NCI-H1930 (cell line): ENCODE measurements around the gene P2RY12.

Source experiments
- DNase-seq, 2 experiments: peaks; one replicate each; lab custom pipeline; 2025; lab: John Stamatoyannopoulos, UW

The P2RY12 gene

DNA sequence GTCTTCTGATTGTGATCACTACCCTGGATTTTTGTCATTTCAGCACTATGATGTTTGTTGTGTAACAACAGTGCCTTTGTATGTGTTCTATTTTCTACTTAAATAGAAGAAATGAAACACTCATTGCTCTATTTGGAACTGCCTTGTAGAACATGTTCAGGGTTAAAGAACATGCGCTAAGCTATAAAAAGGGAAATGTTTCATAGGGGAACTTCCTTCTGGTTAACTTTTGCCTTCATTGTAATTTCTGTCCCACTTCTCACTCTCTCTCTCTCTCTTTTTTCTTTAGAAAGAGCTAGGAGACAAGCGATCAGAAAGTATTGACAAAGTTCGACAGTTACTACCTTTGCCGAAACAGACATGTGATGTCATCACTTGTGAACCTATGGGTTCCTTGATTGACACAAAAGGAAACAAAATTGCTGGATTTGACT lies at the start of gene P2RY12:
Gene P2RY12 (minus strand): TSS at position 13 of the 434 bp plus-strand sequence. CDS start 45,908 bp downstream, outside the sequence.
- no peak for DNase-seq

DNA sequence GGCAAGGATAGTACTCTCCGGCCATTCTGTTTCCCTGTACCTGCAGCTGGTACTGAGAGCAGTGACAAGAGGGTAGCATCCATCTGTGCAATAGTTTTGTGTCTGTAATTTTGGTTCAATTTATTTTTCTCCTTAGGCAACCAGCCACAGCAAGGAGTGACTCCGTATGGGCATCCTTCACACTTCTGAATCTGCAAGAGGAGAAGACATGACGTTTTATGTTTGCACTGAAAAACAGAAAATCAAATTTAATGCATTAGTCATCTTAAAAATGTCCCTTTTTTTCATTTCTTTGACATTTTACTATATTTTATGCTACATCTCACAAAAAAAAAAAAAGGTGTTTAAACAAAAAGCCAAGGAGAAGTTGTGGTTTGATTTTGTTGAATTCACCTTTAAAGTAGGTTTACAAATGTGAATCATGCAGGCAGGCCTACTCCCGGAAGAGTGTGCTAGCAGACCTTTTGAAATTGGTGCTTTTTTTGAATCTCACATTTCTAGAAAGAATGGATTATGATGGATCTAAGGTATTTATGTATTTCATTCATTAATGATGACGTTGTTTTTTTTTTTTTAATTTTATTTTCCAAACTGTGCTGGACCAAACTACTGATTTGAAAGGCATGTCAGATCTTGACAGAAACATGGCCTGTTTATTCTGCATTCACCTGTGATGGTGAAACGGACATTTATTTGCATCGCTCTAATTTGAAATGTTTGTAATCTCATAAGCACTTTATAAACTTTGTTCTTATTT lies 48.2 kb upstream of the P2RY12 start:
- no peak for DNase-seq

DNA sequence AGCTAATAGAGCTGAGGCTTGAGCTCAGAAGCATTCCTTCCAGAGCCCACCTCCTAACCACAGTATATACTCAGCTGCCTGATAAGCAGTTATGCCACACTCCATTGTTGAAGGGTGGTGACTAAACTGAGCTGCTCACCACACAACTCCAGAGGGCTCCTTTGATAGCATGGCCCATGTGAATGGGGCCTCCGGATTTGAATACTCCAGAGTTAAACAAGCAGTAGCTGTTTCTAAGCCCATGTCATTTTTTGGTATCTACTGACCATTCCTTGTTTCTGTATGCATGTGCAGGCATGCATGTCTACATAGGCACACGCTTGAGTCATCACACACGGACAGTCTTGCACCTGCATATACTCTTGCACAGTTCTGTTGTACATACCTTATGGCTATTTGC lies 47.4 kb upstream of the P2RY12 start:
- no peak for DNase-seq

DNA sequence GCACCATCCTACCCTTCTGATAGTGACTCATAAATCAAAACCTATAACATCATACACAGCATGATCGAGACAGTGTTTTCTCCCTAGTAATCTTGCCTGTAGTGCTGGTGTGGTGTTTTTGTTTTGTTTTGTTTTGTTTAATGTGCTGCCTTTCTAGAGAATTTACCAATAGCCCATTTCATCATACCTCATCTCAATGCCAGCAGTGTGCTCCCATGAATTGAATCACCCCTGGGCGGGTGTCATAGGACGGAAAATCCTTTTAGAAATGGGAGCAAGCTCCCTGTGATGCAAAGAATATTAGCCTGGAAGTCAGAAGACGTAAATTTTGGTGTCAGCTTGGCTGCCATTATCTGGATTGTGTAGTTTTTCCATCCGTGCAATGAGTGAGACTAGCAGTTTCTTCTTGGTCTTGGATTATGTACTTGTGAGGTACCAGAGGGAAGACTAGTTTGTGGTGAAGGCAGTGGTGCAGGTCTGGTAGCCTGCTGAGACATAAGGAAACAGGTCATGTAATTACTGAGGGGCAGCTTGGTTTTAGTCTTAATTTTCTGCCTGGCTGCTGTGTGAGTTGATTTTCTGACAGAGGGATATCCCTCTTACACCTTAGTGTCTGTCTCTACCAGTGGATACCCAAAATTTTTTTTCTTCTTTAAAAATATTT lies 46.4 kb upstream of the P2RY12 start:
- DNase-seq: no peak

DNA sequence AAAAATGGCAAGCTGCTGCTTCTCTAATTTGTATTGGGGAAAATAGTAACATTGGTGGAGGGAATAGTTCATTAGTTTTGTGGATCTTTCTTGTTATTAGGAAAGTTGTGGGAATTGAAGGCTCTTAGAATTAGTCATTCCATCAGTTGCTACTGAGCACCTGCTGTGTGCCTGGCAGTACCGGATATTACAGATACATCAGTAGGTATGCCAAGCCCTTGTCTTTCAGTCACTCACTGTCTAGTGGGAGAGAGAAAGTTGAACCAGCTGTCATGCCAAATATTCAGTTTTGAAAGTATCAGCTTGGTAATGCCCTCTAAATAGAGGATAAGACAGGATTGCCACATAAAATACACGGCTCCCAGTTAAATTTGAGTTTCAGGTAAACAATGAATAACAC lies 43.8 kb upstream of the P2RY12 start:
- no peak for DNase-seq

DNA sequence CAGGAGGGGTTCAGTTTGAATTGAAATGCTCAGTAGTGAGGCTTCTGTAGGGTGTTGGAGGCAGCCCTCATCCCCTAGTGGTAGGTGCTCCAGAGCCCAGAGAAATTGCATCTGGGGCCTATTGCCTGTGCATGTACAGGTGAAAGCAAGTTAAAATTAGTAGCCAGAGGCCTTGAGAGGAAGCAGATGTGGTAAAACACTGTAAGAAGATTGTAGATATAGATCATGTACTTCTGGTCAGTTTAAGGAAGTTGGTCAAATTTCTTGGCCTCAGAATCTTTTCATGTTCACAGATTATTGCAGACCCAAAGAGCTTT lies 41.7 kb upstream of the P2RY12 start:
- no peak for DNase-seq

DNA sequence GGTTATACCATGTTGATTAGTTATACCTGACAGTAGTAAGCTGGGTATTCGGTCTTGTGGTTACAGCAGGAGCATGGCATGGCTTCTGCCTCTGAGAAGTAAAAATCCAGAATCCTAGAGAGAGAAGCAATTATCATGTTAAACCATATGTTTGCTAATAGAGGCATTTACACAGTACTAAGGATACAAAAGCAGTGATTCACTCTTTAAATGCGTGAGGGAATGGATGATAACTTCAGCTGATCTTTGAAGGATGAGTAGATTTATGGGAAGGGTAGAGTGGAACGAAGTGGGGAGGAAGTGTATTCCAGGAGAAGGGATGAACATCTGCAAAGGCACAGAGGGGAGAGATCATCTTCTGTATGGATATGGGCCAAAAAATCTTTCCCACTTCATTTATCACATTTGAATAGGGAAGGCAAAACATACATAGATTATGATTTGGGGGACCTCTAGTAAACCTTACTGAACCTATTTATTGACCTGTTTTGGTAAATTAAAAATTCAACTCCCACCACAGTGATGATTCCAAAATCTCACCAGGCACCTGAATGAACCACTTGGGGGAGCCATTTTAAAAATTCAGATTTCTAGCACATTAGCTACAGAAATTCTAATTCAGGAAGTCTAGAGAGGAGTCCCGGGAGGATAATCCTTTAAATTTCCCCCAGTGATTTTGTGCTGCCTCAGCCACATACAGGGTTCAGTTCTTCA lies 41.2 kb upstream of the P2RY12 start:
- no peak for DNase-seq

DNA sequence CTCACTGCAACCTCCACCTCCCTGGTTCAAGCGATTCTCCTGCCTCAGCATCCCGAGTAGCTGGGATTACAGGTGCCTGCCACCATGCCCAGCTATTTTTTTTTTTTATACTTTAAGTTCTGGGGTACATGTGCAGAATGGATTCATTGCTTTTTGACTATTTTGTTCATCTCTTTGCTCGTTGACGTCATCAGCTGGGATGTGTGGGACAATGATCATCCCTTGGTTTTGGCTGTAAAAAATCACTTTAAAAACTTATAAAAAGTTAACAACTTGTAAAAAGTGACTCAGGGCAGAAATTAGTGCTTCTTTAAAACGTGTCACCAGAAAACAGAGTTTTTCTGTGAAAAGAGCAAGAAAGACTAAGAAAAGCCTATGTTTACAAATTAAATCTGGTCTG lies 38.5 kb upstream of the P2RY12 start:
- no peak for DNase-seq

DNA sequence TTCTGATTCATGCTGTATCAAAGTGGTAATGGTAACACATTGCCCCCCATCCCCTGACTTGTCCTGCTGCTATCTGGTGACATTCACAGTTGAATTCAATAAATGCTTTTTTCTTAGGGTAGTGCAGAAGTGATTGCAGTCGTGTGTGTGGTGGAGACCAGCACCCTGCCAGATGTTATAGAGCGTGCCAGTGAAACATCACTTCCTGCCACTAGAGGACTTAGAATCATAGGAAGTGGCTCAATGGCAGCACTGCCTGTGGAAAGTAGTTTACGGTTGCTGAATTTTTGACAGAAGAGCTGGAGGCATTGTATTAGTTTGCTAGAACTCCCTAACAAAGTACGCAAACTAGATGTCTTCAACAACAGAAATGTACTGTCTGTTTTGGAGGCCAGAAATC lies 37.4 kb upstream of the P2RY12 start:
- no peak for DNase-seq

DNA sequence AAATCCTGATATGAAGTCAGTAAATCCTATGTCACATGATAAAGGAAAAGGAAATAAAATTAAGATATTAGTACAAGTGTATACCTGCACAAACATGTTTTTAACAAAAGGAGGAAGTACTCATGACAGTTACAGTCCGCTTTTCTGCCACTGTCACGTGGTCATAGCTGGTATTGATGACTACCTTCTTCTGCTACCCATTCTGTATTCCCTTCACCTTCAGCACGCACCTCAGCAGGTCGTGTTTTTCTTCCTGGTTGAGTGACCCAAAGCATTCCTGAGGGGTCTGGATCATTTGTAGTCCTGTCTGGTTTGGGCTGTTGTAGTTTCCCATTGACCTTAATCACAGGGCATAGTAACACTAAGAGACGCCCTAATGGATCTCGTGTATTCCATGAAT lies 35.3 kb upstream of the P2RY12 start:
- no peak for DNase-seq

DNA sequence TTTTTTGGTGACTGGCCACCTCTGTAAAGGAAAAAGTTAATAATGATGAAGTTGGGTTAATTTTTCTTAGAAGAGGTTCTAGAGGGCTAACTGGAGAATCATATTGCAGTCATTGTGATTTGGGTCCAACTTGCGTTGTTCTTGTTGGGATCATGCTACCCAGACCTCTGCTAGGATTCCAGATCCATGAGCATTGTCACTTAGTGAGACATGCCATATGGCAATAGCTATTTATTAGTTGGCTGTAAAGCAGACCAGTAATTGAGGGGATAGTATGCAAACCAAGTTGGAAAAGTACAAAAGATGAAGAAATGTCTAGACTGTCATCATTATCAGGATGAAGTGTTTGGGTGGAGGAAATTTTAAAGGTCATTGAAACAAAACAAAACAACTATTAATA lies 30.7 kb upstream of the P2RY12 start:
- no peak for DNase-seq

DNA sequence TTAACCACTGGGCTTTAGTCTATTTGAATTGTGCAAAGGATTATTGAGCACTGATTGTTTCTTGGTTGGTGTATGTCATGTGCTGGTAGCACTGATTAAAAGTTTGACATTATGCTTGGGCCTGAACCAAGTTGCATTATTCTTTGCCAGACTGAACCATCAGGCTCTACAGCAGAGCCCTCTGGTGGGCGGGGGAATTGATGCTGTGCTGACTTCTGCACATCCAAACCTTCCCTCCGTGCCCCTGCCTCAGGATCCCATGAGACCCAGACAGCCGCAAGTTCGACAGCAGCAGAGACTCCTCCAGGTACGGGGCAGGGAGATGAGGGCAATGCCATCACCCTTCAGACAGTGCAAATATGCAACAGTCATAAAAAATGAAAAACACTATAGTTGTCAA lies 28.4 kb upstream of the P2RY12 start:
- DNase-seq: no peak

DNA sequence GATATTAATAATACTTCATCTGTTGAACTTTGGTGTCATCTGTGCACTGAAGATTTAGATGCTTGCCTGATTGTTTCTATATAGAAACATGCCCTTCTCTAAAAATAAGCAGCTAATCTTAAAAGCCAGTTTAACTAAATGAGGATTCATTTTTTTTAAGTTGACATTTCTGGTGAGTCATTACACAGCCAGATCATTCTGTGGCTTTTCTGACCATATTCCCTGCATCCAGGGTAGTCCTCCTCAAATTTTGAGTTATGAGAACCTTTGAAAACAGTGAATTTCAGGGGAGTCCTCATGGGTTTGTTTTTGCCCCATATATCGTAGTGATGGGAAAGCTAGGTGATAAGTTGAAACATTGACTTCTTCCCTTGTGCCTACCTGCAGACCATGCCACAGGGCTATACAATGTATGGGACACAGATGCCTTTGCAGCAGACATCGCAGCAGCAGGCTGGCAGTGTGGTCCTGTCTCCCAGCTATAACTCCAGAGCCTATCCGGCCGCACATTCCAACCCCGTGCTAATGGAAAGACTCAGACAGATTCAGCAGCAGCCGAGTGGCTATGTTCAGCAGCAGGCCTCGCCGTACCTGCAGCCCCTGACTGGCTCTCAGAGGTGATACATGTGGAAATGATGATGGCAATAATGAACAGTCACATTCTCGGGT lies 26.5 kb upstream of the P2RY12 start:
- no peak for DNase-seq

DNA sequence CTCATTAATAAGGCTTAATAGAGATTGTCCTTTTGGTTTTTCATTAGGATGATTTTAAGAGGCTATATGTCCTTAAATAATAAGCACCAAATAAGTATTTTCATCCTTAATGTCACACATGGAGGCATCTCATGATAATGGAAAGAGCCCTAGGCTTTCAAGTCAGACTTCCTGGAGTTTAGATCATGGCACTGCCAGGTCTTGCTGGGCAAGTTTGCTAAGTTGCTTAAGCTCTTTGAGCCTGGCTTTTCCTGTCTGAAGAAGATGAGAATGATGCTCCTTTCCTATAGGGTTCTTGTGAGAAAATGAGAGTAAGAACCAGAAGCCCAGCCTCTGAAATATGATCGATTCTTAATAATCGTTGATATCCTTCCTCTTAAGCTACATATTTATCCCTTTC lies 23.4 kb upstream of the P2RY12 start:
- DNase-seq: no peak

DNA sequence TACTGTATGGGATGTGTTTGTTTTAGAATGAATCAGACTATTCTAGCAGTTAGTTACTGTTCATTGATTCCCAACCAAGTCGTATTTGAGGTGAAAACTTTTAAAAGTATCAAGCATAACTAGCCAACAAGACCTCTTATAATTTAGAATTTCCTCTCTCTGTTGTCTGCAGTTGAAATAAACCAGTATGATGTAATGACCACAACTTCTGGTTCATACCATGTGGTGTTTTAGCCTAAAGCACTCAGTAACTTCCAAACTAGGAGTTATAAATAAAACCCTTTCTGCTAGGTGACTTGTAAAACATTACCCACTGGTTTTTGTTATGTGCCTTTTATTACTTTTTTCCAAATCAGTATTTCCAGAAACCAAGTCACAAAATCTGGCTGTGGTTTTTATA lies 19.8 kb upstream of the P2RY12 start:
- DNase-seq: no peak

DNA sequence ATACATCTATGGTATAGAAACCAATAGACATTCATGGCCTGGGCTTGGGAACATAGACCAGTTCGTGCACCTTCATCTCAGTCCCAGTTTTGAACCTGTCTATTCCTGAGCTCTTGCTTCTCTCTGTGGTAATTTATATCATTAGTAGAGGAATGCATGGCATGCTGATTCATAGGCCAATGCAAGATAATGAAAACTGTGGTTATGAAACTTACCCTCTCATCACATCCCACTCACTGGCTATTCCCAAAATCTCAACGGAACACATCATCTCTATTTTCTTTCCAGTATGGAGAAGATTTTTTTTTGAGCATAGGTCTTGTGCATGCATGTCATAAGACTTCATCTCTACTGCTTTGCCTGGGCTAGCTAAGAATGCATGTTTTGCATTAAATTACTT lies 18.7 kb upstream of the P2RY12 start:
- no peak for DNase-seq

DNA sequence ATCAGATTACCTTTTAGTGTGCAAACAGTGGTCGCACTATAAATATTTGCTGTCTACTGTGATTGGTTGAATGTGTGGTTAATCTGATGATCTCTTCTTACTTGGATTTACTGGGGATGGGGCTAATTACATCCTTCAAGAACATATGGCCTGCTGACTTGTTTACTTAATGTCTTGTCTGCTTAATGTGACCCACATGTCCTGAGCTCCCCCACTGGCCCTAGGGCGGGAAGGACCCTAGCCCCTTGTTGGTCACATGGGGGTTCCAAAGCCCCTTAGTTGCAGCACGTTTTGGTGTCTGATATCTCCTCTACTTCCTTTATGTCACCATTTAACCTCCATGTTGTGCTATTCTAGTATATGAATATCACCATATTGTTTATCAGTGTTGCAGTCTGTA lies 17.8 kb upstream of the P2RY12 start:
- no peak for DNase-seq

DNA sequence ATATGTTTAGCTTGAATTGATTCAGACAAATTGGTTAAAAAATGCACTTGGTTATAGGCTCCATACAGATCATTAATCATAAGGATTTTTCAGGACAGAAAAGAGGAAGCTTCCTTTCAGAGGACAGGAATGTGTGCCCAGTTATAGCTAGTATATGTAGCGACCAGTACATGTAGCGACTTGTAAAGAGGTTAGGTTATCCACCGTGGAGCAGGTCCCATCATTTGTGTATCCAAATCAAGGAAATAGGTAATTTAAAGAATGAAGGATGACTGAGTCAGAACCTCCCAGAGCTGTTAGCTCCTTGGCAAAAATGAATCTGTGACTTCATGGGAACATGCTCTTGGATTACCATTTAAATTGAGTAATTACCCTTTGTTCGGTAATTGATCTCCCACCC lies 15.8 kb upstream of the P2RY12 start:
- DNase-seq: no peak

DNA sequence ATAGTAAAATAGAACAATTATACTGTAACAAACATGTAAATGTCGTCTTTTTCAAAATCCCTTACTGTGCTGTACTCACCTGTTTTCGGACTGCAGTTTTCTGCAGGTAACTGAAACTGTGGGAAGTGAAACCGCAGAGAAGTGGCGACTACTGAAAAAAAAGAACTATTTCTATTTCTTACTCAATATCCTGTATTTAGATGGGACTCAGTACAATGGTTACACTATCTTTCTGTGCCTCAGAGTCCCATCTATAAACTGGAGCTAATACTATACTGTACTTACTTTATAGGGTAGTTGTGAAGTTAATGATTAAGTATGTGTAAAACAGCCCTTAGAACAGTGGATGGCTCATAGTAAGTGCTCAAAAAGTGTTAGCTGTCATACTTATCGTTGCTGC lies 14.3 kb upstream of the P2RY12 start:
- DNase-seq: no peak

DNA sequence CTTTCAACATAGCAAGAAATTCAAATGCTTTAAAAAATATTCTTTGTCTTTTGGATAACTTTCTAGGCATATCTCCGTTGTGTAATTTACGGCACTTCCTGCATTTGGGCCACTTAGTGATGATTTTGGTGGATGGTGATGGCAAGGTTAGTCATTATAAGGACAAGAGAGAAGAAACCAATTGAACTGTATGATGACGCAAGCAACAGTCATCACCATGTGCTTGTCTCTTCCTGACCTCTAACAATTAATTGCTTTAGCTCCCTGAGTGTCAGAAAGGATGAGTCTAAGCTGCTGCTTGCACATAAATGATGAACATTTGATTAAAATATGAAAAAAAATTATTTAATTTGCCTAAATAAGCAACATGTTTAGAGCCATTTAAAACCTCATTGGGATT lies 11.3 kb upstream of the P2RY12 start:
- no peak for DNase-seq

DNA sequence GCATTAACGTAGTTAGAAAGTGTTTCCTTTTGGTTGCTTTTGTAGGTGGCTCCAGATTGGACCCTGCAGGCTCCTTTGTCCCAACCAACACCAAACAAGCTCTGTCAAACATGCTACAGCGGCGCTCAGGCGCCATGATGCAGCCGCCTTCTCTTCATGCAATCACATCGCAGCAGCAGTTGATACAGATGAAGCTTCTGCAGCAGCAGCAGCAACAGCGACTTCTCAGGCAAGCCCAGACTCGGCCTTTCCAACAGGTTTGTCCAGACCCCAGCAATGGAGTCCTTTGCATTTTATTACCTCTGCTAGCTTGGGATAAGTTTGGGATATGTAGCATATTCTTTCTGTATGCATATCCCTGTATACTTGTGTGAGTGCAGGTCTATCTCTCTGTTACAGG lies 10.1 kb upstream of the P2RY12 start:
- DNase-seq: no peak

DNA sequence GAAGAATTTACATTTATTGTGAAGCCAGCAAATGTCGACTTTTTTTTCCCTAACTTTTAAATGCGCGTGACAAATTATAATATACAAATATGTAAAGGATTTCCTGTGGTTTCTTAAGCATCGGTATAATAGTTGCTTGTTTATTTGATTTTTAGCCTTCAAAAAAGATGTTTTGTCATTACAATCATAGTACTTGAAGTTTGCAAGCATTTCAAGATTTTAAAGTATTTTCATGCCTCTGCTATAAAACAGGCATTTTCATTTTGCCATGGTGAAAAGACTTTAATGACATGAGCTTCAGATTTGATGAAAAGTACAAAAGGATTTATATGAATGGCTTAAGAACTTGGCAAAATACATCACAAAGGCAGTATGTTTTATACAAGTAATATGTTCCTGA lies 9.4 kb upstream of the P2RY12 start:
- no peak for DNase-seq
